ENCODE measurements around the gene CBX5. TPM values are rescaled to one million over a fixed set of nuclear protein-coding genes. Genes with fewer than 3 reads are reported as not detected.
"Not testable (repeated sequence)": the region's sequence is repeated elsewhere in the genome, so short reads cannot be mapped to it uniquely, and the experiment has no call there.

Gene CBX5
- total RNA-seq, 1 donor from 2014 or later = 21.9 TPM

DNA sequence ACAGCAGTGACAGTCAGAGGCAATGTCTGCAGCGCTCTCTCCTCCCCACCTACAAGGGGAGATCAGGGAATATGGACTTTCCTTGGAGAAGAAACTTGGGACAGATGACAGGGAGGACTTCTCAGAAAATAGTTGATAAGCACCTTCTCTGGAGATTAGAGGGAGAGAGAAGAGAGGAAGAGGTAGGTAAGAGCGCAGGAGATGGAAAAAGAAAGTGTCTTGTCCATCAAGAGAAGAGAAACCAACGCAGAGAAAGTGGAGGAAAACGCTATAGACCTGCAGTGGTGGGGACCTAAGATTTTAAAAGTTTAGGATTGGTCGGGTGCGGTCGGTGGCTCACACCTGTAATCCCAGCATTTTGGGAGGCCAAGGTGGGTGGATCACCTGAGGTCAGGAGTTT is 75.6 kb downstream of the CBX5 start:
- no peak for ATAC-seq
- no peak for DNase-seq (ENCODE audit: low spot score)

DNA sequence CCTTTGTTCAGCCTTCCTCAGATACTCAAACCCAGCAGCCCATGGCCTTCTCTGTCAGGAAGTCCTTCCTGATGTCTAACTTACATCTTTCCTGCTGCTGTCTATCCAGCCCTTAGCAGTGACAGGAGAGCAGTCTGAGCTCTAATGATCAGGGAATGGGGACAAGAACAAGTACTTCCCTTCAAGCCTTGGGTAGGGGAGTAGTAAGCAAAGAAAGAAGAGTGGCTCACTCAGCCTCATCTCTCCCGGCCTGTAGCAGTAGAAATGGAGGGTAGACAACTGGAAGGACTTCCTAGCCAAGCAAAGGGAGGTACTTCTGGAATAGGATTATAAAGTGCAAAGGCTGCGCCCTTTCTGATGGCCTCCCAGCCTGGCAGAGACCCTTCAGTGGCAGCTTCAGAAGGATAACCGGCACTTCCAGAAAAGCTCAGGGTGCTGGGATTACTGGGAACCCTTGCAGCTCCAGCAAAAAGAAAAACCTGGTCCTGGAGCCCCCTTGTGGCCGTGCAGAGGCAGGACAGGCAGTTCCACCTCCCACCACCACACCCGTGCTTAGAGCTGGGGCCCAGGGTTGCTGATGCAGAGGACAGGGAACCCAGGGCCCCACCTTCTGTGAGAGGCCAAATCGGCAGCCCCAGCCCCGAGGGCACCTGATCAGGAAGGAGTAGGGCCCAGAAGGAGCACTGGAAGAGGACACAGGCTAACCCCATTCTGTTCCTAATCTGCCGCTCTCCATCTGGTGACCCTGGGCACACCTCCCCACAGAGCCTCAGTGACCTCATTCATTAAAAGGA is 78.7 kb downstream of the CBX5 start:
- ATAC-seq (peak; percentile 97), DNase-seq (ENCODE audit: low spot score) (peak; percentile 66)

DNA sequence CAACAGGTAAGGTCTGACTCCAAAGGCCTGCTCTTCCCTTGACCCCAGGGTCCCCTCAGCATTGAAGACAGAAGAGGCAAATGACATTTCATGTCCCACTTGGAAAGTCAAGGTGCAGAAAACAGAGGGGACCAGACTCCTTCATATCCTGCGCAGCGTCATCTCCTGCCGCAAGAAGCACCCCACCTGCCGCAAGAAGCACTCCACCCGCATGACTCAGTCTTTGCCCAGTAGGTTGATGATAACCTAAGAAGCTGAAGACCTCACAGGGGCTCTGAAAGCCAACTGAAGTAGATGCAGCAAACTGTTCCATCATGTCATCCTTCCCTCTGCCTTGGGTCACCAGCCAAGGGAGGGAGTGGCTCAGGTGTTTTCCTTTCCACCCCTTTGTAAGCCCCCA is 79.5 kb downstream of the CBX5 start:
- no peak for DNase-seq (ENCODE audit: low spot score)
- ATAC-seq = no peak

DNA sequence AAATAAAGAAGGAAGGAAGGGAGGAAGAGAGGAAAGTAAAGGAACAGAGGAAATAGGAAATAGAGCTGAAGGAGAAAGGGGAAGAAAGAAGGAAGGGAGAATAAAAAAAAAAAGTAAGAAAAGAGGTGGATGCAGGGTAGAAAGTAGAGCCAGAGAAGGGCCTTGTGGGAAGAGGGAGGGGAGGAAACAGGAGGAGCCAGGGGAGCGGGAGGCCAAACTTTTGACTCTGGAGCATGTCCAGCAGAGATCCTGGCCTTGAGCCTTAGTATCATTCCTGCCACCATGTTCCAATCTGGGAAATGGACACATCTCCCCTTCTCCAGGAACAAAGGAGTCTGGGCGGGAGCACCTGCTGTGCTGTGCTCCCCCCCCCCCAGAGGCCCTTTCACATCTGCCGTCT is 80.0 kb downstream of the CBX5 start:
- no peak for DNase-seq (ENCODE audit: low spot score)
- no peak for ATAC-seq

DNA sequence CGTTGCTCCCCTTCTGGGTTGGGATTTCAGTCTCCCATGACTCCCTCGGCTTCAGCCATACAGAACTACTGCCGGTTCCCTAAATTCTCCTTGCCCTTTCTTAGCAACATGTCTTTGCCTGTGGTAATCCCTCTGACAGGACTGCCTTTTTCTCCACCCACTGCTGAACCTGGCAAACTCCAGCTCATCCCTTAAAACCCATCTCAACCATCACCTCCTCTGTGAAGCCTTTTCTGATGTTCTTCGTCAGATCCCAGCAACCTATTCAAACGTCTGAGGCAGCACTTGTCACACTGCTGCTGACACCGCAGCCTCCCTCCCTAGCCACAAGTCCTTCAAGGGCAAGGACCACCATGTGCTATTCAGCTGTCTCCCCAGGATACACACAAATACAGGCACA is 80.9 kb downstream of the CBX5 start:
- no peak for DNase-seq (ENCODE audit: low spot score)
- no peak for ATAC-seq

DNA sequence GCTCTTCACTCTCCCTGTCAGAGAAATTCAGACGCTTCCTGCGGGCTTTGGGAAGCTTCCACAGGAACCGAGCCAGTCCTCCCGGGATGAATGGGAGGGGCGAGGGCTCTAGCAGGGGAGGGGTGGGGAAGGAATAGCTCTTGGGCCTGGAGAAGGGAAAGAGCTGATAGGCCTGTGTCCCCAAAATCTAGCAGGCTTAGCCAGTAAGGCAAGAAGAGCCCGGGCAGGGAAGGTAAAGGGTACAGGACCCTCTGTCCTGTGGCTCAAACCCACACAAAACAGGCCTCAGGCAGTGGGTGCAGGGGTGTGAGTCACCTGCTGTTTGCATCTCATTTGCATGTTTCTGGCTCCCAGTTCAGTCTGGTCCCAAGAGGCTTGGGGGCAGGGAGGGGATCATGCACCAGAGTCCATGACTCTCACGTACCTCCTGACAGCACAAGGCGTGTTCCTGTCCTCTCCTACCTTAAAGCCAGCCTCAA is 82.5 kb downstream of the CBX5 start:
- DNase-seq (ENCODE audit: low spot score) = no peak
- no peak for ATAC-seq

DNA sequence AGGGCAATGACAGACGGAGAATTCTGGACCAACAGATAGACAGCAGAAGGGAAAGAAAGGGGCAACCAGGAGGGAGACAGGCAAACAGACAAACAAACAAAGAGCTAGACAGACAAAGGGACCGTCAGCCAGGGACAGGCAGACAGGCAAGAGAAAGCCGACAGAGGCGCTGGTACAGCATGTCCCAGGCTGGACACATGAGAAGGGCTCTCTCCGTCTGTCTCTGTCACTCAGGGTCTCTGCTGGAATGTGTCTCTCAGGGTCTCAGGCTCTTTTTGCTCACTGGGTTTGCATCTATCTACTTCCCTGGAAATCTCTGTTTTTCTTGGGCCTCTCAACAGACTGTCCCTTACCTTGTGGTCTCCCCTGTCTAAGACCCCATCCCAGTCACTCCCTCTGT is 82.9 kb downstream of the CBX5 start:
- DNase-seq (ENCODE audit: low spot score) = no peak
- no peak for ATAC-seq

DNA sequence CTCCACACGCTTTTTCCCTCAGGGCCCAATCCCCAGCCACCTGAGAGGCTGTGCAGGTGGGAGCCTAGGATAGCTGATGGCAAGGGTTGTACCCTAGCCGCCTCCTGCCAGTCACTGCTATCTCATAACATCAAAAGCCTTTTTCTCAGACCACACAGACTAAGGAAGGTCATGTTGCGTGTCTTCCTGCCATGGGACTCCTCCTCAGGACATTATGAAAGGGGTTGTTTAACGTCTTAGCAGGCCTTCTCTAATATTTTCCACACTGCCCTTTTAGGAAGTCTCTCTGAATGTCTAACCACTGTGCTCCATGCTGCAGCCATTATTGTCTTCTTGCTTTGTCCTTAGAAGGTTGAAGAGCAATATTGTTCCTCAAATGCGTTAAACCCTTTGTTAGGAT is 83.5 kb downstream of the CBX5 start:
- no peak for ATAC-seq
- DNase-seq (ENCODE audit: low spot score) = no peak

DNA sequence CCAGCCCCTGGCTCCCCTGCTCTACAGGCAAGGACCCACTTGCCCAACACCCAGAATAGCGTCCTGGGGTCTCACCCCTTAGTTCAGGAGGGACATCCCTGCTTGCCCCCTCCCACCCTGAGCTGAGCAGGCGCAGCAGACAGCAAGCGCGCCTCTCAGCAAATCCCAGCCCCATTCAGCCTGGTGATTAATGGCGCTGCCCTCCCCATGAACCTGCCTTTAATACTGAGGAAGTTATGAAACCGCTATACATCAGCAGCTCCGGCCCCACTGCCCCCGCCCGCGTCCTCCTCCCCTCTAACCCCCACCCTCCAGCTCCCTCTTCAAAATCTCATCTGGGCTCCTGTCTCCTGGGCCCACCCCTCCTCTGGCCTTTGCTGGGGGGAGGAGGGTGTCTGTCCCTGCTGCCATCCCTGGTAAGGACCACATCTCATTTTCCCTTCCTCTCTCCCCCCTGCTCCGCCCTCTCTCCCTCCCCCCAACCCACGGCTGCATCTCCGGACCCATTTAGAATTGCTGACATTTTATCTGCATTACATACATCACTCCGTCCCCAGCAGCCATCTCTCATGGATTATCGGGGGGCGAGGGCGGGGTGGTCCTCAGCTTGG is 84.1 kb downstream of the CBX5 start:
- no peak for DNase-seq (ENCODE audit: low spot score)
- ATAC-seq = no peak

DNA sequence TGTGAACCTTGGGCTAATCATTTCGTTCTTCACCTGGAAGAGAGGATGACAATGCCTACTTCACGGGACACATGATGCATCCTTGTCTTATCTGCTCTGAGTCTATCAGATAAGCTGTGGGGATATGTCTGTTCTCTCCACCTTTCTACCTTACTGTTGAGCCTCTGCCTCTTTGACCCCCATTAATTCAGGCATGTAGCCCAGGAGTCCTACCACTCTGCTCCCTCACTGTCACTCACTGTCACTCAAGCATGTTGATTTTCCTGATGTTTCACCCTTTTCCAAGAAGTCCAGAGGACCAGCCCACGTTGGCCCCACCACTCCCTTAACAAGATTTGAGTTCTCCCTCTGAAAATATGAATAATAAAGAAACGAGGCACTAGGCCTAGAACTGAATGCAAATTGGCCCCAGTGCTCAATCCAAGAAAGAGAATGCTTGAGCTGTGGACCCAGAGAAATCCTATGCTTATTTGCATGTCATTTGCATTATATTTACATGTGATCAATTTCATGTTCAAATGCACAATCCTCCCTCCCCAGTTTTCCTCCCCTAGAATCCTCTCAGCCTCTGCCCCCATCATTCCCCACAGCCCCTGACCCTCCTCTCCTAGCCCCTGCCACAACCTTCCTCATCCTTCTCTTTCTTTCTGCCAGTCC is 84.7 kb downstream of the CBX5 start:
- DNase-seq (ENCODE audit: low spot score) = no peak
- no peak for ATAC-seq

DNA sequence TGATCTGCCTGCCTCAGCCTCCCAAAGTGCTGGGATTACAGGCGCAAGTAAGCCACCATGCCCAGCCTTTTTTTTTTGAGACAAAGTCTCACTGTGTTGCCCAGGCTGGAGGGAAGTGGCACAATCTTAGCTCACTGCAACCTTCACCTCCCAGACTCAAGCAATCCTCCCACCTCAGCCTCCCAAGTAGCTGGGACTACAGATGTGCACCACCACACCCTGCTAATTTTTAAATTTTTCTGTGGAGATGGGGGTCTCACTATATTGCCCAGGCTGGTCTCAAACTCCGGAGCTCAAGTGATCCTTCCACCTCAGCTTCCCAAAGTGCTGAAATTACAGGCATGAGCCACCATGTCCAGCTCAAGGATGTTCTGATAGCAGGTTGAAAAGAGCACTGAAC is 85.3 kb downstream of the CBX5 start:
- ATAC-seq; DNase-seq (ENCODE audit: low spot score): not testable (repeated sequence)

DNA sequence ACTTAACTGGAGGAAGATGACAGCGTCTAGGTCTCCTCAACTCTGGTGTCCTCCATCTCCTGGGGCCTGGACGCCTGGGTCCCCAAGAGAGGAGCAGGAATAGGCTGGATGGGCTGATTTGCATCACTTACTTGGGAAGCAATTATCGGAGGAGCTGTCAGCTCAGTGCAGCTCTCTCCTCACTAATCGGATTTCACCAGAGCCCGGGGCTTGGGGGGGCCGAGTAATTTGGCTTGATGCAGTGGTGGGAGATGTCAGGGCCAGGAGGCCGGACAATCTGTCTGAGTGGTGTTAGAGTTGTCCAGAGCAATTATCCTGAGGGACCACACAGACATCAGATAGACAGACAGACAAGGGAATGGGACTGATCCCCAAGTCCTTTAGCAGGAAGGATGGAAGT is 86.5 kb downstream of the CBX5 start:
- DNase-seq (ENCODE audit: low spot score) (no peak), ATAC-seq (no peak)

DNA sequence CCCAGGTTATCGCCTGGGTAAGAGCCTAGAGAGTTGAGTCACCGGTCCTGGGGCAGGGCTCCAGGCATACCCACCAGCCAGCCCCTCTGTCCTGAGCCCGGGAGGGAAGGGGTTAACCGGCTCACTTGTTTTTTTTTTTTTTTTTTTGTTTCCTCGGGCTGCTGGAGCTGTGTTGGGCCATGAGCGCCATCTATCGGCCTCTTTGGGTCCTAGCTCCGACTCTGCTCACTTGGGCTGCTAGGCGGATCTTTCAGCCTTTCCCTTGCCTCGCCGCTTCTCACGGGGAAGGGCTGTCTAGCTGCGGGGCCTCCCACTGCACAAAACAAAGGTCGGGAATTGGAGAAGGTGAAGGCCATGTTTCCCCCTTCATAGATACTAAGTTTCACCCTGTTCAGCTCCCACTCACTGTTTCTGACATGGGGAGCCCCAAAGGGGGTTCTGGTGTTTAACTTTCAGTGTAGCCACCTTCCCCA is 88.3 kb downstream of the CBX5 start:
- ATAC-seq = peak; percentile 83
- DNase-seq (ENCODE audit: low spot score) = peak; percentile 77

DNA sequence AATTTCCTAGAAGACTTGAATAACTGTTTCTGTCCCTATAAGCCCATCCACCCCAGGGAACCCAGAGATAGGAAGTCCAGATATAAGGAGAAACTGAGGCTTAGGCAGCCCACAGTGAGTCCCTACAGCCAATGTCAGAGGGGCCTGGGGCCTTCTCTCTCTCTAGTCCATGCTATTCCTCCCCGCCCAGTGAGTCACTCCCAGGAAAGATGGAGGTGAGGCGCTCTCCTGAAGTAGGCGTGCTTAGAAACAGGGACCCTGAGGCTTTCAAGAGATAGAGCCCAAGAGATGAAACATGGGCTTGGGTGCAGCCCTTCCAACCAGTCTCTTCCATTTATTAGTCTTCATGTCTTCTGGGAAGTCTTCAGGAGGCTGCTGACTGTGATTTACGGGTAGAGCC is 88.8 kb downstream of the CBX5 start:
- ATAC-seq = no peak
- DNase-seq (ENCODE audit: low spot score) = no peak

DNA sequence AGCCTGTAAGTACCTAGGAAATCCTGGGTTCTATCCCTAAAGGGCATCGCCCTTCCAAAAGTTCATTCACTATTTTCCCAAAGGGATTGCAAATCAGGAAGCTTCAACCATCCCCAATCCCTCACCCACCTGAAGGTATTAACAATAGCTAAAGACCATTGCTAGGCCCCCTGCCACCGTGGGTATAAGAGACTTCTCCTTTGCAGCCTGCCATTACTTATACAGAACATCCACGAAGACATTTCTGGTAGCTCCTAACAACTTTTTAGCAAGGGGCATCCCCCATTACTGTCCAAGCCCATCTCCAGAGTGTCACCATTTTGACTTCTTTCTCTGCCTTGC is 90.8 kb downstream of the CBX5 start:
- ATAC-seq = no peak

DNA sequence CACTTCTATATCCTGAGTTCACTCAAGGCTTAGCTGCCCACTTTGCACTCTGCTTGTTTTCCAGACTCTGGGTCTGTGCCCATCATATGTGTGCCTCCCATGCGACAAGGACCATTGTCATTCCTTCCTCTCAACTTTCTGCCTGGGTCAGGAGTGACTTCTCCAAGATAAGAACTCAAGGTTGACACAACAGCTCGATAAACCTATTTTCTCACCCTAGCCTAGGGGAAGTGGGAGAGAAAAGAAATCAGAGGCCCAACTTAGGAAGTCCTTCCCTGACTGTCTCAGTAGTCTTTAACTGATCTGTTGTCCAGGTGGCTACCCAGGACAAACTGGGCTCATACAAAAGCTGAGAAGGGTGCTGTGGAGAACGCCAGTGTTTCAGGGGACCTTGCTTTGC is 92.8 kb downstream of the CBX5 start:
- no peak for DNase-seq (ENCODE audit: low spot score)
- no peak for ATAC-seq

More for the DNA sequence above, 90.8 kb downstream of the CBX5 start:
- DNase-seq (ENCODE audit: low spot score) = no peak

DNA sequence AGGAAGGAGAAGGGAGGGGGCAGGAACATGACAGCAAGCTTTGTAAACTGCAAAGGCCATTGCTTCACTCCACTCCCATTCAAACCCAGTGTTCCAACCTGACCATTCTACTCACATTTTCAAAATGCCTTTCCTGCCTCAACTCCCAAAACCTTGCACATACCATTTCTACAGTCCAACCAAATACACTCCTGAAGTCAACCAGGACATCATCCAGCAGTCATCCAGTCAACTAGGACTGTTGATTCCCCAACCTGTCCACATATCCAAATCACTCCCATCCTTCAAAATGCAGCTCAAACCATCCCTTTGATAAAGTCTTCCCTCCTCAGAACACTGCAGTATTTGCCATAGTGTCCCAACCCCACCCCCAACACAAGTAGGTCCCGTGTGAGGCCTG is 94.0 kb downstream of the CBX5 start:
- no peak for ATAC-seq
- DNase-seq (ENCODE audit: low spot score) = no peak

DNA sequence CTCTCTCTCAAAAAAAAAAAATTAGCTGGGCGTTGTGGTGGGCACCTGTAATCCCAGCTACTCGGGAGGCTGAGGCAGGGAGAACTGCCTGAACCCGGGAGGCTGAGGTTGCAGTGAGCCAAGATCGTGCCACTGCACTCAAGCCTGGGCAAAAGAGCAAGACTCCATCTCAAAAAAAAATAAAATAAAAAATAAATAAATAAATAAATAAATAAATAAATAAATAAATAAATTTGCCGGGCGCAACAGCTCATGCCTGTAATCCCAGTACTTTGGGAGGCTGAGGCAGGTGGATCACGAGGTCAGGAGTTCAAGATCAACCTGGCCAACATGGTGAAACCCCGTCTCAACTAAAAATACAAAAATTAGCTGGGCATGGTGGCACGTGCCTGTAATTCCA is 94.6 kb downstream of the CBX5 start:
- not testable (repeated sequence) for ATAC-seq; DNase-seq (ENCODE audit: low spot score)

DNA sequence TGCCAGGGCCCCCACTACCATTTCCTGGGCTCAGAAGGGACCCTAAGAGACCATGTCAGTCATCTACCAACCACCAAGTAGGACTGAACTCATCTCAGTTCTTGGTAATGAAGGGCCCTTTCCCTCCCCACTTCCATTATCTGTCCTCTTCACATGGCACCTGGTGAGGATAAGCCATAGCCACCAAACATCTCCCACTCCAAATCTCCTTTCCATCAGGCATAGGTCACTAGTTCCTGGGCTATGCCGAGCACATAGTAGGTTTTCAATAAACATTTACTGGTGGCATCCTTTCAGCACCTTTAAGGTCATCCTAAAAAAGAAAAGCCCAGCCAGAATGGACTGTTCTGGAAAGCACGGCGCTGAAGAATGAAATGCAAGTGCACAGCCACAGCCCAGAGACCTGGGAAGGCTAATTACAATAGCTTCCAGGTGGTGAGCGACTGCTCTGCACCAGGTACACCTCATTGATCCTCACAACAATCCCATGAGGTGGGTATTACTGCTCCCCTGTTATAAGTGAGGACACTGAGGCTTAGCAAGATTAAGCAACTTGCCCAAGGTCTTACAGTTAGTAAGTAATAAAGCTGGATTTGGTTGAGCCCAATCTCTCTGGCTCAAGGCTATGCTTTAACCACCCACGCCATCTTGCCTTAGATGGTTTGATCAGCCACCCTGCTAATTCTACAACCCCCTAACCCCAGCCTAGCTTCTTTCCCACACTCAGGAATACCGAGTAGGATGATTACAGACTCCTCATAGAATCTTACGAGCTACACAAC is 95.7 kb downstream of the CBX5 start:
- DNase-seq (ENCODE audit: low spot score) (no peak), ATAC-seq (no peak)

DNA sequence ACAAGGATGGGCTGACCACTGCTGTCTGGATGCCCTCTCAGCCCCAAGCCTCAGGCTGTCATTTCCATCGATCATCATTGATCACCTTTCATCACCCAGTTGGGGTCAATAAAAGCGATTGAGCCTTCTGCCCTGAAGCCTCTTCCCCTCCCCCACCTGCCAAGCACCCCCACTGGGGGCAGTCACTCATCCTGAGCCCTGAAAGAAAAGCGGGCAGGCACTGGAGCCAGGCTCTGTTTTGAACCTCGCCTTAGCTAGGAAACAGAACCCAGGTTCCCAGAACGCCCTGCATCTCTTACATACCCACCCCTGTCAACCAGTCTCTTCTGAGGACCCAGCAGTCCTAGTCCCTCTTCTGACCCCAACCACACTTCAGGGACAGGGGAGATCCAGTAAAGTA is 96.9 kb downstream of the CBX5 start:
- no peak for DNase-seq (ENCODE audit: low spot score)
- no peak for ATAC-seq

DNA sequence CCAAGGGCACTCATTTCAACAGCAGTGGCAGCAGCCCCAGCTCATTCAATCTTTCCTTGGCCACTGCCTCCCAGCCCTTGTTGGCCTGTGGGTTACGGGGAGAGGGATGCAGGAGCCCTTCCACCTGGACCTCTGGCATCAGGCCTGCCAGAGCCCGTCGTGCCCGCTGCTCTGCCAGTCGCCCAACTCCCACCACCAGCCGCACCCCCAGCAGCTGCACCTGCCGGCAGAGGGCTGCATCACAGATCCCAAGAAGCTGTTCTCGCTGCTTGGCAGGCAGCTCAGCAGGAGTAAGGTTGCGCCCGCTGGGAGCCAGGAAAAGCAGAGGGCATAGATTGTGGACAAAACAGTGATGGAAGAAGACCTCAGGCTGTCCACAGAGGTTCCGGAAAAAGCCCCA is 97.8 kb downstream of the CBX5 start:
- DNase-seq (ENCODE audit: low spot score) = no peak
- ATAC-seq = no peak

All from left lobe of liver (tissue), 2 donors.